ENCODE measurements around the gene ARFGEF3. TPM values are rescaled to one million over a fixed set of nuclear protein-coding genes. Genes with fewer than 3 reads are reported as not detected.

Gene ARFGEF3
- total RNA-seq, 1 experiment from 2014 or later, result 7.8 TPM

DNA sequence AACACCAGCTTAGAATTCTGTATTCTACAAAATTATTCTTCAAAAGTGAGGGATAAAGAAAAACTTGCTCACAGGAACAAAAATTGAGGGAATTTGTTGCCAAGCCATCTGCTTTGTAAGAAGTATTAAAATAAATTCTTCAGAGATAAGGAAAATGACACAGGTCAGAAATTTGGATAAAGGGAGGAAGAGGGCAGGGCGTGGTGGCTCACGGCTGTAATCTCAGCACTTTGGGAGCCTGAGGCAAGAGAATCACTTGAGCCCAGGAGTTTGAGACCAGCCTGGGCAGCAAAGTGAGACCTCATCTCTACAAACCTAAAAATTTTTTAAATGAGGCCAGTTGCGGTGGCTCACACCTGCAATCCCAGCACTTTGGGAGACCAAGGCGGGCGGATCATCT, 227.8 kb downstream of the ARFGEF3 start:
- Histone ChIP-seq H3K27me3 (ENCODE audit: low read length) (no peaks in the 10 kb centered on the region), H3K4me1 (ENCODE audit: insufficient read depth, low read length) (peaks cover 15% of the 10 kb centered on the region), H3K4me2 (ENCODE audit: low read length) (no peak overlapping the region), H2AFZ (ENCODE audit: low read length) (no peak overlapping the region), H3K9me3 (ENCODE audit: low read length) (no peaks in the 10 kb centered on the region), H3K9me2 (replicated peaks; ENCODE audit: low read length) (no peaks in the 10 kb centered on the region), H3F3A (ENCODE audit: low read length, unreplicated experiment) (no peaks in the 10 kb centered on the region), H3K79me2 (ENCODE audit: low read length) (no peaks in the 10 kb centered on the region), H3K27ac (ENCODE audit: low read length) (no peak overlapping the region), H3K36me3 (ENCODE audit: low read depth, low read length) (no peaks in the 10 kb centered on the region), H4K20me1 (ENCODE audit: low read length) (no peaks in the 10 kb centered on the region), H3K9ac (ENCODE audit: low read length) (no peak overlapping the region), H3K4me3 (ENCODE audit: low read length) (no peak overlapping the region)
- TF ChIP-seq EZH2phosphoT487 (IDR thresholded peaks at IDR 0.05; ENCODE audit: borderline replicate concordance, low read length) (no peak), EZH2 (IDR thresholded peaks at IDR 0.05; ENCODE audit: low read length, unreplicated experiment) (no peak)
- TF ChIP-seq, protein P1, sequence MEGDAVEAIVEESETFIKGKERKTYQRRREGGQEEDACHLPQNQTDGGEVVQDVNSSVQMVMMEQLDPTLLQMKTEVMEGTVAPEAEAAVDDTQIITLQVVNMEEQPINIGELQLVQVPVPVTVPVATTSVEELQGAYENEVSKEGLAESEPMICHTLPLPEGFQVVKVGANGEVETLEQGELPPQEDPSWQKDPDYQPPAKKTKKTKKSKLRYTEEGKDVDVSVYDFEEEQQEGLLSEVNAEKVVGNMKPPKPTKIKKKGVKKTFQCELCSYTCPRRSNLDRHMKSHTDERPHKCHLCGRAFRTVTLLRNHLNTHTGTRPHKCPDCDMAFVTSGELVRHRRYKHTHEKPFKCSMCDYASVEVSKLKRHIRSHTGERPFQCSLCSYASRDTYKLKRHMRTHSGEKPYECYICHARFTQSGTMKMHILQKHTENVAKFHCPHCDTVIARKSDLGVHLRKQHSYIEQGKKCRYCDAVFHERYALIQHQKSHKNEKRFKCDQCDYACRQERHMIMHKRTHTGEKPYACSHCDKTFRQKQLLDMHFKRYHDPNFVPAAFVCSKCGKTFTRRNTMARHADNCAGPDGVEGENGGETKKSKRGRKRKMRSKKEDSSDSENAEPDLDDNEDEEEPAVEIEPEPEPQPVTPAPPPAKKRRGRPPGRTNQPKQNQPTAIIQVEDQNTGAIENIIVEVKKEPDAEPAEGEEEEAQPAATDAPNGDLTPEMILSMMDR (conservative IDR thresholded peaks at IDR 0.05; ENCODE audit: low read depth, low read length), result no peak
- DNase-seq (no peak), ATAC-seq (no peak)
- intact Hi-C loops (cut with micrococcal nuclease), result no loop called here
- ChIA-PET CTCF (no interaction called here), POLR2A (ENCODE audit: unreplicated experiment) (no interaction called here)
- BruUV-seq (replicated peaks), result no TSS peak

Other genes with a start within 250 kb of the ARFGEF3 start
- gene PERP, start 54.5 kb upstream of the ARFGEF3 start, total RNA-seq (2014; rRNA removed), result 42.5 and 50.3 TPM in 2 replicates
- not detected in 2 replicates for gene PBOV1, start 56.6 kb downstream of the ARFGEF3 start, total RNA-seq (2014; rRNA removed)
- not detected in 2 replicates for gene SMIM28, start 216.0 kb downstream of the ARFGEF3 start, total RNA-seq (2014; rRNA removed)
- gene HEBP2, start 242.3 kb downstream of the ARFGEF3 start, total RNA-seq (2014; rRNA removed), result 58.9 and 74.6 TPM in 2 replicates